IPS DF 19.7 (cell line): ENCODE data around the gene YTHDC1.
"Not testable (repeated sequence)": the region's sequence is repeated elsewhere in the genome, so short reads cannot be mapped to it uniquely, and the experiment has no call there.

Experiments
- DNase-seq: peaks from one replicate; pipeline ENCODE4 v3.0.0-alpha.2; 2013; ENCODE audit warnings: low read depth, low spot score

The YTHDC1 gene

DNA sequence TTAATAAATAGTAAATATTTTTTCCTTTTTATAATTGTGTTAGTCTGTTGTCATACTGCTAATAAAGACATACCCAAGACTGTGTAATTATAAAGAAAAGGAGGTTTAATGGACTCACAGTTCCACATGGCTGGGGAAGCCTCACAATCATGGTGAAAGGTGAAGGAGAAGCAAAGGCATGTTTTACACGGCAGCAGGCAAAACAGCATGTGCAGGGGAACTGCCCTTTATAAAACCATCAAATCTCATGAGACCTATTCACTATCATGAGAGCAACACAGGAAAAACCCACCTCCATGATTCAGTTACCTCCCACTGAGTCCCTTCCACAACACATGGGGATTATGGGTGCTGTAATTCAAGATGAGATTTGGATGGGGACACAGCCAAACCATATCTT lies 58.6 kb downstream of the YTHDC1 start:
- DNase-seq = no peak

- no peak for DNase-seq
These were observed 61.5 kb downstream of the YTHDC1 start for GRCh38 chr4:68288393-68288740.

DNA sequence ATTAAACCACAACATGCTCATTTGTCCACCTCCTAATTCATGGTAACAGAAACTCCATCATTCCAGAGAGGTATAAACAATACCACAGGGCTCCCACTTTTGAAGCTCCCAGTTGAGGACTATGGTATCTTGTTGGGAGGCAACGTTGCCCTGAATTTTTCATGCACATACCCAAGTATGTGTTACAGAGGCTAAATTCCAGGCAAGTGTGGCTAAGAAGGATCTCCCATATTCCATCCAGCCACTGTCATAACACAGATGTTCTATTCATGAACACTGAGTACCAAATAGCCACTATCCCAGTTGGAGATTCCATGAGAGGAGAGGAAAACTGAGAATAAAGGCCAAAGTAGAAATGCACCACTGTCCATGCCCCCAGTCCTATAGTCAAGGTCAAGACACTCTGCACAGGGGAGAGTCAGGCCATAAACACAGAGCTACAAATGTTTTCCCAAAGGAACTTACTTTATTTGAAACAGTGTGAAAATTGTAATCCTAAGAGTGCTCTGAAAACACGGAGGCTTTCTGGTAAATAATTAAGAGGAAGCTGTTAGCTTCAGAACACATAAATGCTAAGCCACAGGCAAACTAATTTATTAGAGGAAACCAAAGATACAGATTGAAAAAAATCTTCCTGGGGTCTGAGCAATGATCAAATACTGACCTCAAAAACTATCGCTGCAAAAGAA lies 62.0 kb downstream of the YTHDC1 start:
- no peak for DNase-seq

GRCh38 chr4:68283714-68284113 lies 66.2 kb downstream of the YTHDC1 start:
- DNase-seq = no peak

DNA sequence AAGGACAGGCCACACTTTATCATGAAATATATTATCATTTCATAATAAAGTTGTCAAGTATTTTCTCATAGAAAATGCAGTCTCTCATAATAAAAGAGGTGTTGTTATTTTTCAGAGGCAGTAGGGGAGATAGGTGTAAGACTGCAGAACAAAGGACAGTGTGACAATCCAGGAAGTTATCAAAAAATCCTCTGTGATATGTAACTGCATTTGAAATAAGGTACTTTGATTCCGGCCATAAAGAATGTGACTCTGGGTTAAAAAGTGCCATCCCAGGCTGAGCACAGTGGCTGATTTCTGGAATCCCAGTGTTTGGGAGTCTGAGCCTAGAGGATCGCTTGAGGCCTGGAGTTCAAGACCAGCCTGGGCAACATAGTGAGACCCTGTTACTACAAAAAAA lies 66.8 kb downstream of the YTHDC1 start:
- DNase-seq = no peak

DNA sequence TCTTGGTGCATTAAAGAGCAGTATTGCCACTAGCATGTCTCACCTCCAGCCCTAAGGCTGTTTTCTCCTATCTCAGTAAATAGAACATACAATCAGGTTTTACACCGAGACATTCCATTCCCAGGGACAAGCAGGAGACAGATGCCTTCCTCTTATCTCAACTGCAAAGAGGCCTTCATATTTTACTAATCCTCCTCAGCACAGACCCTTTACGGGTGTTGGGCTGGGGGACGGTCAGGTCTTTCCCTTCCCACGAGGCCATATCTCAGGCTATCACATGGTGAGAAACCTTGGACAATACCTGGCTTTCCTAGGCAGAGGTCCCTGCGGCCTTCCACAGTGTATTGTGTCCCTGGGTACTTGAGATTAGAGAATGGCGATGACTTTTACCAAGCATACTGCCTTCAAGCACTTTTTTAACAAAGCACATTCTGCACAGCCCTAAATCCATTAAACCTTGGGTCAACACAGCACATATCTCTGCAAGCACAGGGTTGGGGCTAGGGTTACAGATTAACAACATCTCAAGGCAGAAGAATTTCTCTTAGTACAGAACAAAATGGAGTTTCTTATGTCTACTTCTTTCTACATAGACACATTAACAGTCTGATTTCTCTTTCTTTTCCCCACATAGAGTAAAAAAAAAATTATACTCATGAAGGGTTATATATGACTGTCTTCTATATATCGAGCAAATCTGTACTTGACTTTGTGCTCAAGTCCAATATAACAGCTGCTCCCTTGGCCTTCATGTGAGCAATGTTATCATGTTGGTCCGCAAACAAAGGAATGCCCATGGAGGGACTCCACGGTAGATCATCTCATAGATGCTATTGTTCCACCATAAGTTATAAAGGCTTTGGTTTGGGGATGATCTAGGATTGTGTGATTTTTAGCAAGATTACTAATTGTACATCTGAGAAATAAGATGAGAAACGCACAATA lies 67.8 kb downstream of the YTHDC1 start:
- not testable (repeated sequence) for DNase-seq

DNA sequence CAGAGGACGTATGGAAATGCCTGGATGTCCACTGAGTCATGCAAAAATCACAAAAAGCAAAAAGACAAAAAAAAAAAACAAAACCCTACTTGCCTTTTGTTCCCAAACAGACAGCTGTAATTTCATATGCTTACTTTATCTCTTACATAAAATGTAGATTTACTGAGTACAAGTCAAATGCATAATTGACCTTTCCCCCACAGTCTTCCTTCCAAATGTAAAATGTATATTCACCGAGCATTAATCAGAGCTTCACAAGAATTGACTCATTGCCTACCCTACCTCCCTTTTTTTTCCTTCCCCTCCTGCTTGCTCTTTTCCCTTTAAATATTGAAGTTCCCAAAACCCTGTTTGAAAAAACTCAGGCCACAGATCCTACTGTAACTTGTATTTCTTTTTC lies 71.9 kb downstream of the YTHDC1 start:
- no peak for DNase-seq

DNA sequence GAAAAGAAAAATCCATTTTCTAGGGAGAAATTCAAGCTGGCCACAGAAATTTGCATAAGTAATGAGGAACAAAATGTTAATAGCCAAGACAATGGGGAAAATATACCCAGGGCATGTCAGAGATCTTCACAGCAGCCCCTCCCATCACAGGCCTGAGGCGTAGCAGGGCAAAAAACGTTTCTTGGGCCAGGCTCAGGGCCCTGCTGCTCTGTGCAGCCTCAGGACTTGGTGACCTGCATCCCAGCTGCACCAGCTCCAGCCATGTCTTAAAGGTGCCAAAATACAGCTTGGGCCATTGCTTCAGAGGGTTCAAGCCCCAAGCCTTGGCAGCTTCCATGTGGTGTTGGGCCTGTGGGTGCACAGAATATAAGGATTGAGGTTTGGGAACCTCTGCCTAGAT lies 72.3 kb downstream of the YTHDC1 start:
- DNase-seq = no peak

DNA sequence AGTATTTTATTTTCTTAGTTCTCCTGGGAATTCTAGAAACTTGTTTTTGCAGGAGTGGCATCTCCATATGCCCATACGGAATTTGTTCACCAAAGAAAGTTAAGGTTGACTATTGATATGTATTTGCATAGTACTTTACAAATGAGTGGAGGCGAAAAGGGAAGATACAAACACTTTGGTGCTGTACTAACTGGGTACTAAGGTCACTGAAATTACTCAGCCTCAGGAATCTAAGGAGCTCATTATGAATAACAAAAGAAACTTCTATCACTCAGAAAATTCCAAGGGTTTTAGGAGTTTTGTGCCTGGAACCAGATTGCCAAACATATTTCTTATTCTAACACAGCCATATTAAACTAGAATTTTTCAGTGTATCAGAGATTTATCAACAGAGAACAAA lies 77.0 kb downstream of the YTHDC1 start:
- peak; percentile 72 for DNase-seq

GRCh38 chr4:68272380-68272779 lies 77.5 kb downstream of the YTHDC1 start:
- DNase-seq = no peak

GRCh38 chr4:68271851-68272357 lies 78.0 kb downstream of the YTHDC1 start:
- no peak for DNase-seq

GRCh38 chr4:68267433-68267944 lies 82.4 kb downstream of the YTHDC1 start:
- DNase-seq = no peak

DNA sequence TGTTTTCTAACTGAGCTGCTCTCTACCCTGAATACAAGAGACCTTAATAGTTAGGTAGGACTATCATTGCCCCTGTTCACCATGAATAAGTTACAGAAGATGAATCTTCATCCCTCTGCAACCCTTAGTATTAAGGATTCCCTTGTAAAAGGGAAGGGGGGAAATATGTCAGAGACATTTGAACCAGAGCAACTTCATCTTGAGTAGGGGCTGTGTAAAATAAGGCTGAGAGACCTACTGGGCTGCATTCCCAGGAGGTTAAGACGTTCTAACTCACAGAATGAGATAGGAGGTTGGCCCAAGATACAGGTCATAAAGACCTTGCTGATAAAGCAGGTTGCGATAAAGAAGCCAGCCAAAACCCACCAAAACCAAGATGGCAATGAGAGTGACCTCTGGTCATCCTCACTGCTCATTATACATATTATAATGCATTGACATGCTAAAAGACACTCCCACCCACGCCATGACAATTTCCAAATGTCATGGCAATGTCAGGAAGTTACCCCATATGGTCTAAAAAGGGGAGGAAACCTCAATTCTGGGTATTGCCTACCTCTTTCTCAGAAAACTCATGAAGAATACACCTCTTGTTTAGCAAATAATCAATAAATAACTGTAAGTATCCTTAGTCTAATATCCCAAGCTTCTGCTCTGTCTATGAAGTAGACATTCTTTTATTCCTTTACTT lies 84.9 kb downstream of the YTHDC1 start:
- DNase-seq = no peak
